ENCODE results near the gene FCN2.

FCN2 gene

DNA sequence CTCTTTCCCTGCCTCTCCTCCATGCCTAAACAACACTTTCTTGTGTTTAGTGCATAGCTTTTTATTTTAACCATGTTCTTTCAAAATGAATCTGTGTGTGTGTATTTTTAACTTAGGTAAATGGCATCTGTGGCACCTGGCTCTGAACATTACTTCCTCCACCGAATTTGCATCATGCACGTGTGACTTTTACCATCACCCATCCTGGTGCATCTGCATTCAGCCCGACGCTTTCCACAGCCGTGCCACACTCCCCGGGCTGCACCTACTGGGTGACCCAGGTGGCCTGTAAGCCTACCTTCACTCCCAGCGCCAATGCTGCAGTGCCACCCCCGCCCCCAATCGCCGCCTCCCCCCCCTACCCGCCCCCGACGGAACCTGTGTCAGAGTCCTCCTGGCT, 49.8 kb downstream of the FCN2 start:
- no peak for DNase-seq (ENCODE audit: low read depth in 2 of 2)

DNA sequence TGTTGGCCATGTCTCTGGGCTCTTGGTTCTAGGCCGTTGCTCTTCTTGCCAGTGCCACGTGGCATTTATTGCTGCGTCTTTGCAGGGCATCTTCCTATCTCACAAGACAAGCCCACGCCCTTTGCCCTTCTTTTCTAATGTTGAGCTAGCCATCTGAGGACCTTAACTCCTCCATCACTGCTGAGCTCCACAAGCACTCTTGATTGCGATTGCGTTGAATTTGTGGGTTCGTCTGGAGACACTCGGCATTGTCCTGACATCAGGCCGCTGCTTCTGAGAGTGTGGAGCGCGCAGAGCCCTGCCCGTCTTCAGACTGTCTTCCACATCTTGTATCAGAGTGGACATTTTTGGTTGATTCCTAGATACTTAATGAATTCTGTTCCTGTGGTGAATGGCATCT, 51.6 kb downstream of the FCN2 start:
- DNase-seq (ENCODE audit: low read depth in 2 of 2): no peak

DNA sequence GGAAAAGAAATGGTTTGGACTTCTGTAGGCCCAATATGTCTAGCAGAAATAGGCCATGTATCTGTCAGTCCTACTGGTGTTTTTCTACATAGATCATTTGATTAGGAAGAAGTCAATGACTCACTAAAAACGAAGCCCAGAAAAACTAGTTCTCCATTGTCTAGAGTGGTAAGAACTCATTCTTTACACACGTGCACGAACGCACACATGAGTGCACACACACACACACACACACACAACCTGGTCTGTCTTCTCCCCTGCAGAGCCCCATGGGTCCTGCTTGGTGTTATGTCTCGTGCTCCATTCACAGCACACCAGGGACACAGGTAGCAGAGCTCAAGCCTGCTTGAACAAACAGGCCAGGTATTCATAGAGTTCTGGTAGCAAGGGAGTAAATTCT, 52.0 kb downstream of the FCN2 start:
- no peak for DNase-seq (ENCODE audit: low read depth in 2 of 2)

DNA sequence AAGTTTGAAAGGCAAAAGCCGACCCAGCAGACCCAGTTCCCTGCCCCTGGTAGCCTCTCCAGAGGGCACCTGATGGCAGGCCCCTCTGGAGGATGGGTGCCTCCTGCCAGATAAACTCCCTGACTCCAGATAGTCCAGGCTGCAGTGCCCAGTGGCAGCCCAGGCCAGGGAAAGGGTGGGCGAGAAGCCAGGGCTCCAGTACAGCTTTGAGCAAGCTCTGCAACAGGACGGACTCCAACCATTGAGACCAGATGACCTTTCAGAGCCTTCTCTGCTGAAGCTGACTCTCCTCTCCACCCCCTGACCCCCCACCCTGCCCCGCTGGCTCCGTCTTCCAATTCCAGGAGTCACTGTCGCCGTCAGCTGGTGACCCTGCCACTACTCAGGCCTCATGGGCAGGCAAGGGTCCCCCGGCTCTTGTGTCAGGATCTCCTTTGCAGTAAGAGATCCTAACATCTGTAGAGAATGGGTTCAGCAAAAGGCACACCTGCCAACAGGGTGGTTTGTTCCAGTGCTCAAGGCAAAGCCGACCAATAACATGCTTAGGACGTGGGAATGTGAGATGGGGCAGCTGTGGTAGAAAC, 52.6 kb downstream of the FCN2 start:
- DNase-seq (ENCODE audit: low read depth in 2 of 2): no peak

DNA sequence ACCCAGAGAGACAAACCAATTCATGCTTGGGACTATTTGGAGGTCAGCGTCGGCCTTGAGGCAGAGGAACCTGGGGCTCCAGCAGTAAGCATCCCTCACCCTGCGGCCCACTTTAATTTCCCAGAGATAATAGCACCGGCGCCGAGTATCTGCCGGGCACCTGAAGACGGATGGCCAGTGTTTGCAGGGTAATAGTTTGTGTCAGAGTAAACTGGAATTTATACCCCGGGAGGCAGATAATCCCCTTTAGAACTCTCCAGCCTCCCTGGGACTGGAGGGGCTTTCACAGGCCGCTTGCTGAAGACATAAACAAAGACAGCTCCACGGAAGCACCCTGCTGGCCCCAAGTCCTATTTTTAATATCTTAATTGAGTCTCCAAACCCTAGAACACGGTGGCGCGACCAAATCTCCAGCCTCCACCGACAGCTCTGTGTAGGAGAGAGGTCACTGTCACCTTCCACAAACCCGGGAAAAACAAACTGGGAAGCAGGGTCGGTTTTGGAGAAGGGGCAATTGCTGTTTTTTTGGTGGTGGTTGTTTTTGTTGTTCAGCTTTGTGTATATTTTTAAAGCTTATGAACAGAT, 54.5 kb downstream of the FCN2 start:
- DNase-seq (ENCODE audit: low read depth in 2 of 2): no peak

DNA sequence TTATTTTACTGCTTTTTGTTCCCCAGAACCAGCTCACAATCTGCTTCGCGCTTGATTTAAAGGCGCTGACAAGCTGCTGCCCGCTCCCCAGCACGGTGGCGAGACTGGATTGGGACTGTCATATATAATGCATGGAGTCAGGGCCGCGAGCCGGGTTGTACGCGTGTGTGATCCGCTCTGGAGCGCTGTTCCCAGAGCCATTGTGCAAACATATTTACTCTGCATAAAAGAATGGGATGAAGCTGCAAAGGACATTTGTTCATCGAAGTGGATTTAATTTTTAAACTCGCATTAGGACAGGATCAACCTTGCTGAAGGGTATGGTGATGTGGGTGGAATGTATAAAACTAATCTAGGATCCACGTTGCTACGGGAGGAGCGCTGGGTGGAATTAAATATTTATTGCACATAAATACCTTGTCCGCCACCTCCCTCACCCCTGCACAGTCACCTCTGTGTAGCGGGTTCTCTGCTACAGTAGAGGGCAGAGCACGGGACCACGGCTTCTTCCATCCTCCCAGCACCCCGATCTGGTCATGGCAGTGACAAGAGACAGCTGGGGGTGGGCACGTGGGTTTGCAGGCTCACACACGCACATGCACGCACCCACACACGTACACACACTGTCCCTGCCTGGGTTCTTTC, 55.2 kb downstream of the FCN2 start:
- no peak for DNase-seq (ENCODE audit: low read depth in 2 of 2)

DNA sequence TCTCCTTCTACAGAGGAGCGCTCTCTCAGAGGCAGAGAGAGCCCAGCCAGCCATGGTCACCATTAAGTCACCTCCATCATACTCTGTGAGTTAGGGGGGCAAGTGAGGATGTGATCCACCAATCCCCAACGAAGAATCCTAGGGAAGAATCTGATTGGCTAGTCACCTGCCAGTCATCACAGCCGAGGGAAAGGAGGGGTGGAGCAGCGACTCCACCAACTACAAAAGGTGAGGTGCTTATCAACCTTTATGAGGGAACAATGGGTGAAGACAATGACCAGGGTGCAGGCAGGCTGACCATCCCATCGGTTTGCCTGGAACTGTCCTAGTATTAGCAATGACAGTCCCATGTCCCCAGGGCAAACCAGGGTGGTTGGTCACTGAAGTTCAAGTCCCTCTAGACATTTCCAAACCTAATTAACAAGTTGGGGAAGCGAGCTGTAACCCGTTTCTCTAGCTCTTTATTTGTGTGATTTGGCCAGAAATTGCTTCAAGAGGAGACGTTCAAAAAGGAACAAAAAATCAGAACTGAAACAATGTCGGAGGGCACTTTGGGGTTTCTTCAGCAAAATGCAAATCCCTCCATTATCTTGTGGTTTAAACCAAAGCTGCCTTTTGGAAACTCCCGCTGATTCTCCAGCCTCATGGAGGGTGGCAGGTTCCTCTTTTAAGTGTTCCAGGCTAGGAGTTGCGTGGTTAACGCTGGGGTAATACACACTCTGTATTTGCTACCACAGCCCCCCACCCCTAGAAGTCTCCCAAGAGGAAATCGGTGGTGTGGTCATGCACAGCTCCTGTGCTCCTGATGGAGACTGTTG, 55.9 kb downstream of the FCN2 start:
- DNase-seq (ENCODE audit: low read depth in 2 of 2): no peak
